Mucosa of stomach (tissue), 1 donor: ENCODE measurements around the gene MEGF10.

Experiments used
- H3K27me3 ChIP-seq: one replicate; pipeline ENCODE4 v1.7.0; 2013; ENCODE audit warnings: mild to moderate bottlenecking, low read length; ENCODE audit not compliant: control insufficient read depth, insufficient read depth
- H3K36me3 ChIP-seq: one replicate; pipeline ENCODE4 v1.7.0; 2013; ENCODE audit warnings: low read length; ENCODE audit not compliant: control insufficient read depth, insufficient read depth
- H3K4me1 ChIP-seq: one replicate; pipeline ENCODE4 v1.7.0; 2013; ENCODE audit warnings: mild to moderate bottlenecking, low read length; ENCODE audit not compliant: control insufficient read depth, insufficient read depth
- H3K4me3 ChIP-seq: one replicate; pipeline ENCODE4 v1.7.0; 2013; ENCODE audit warnings: low read length
- H3K9ac ChIP-seq: one replicate; pipeline ENCODE4 v1.7.0; 2013; ENCODE audit warnings: mild to moderate bottlenecking, low read length, moderate library complexity
- H3K9me3 ChIP-seq: one replicate; pipeline ENCODE4 v1.7.0; 2013; ENCODE audit warnings: mild to moderate bottlenecking, low read length, moderate library complexity; ENCODE audit not compliant: control insufficient read depth
- donor health status: Pancreatic carcinoma.

The MEGF10 gene

DNA sequence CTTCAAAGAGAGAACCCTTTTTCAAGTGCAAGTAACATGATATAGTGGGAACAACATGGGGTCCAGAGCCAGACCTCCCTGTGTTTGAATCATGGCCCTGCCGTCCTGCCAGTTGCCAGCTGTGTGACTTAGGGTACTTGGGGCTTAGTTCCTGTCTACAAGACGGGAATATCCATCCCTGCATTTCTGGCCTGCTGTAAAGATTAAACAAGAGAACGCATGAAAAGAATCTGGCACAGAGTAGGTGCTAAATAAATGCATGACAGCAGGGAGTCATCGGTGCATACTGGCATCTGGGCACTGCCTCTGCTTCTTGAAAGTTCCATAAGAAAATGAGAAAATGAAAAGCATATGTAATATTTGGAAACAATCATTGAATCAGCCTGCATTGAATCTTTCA is 149.0 kb downstream of the MEGF10 start:
- Histone ChIP-seq H3K9me3 (no peaks in the 10 kb centered on the region), H3K4me3 (no peak overlapping the region), H3K36me3 (no peaks in the 10 kb centered on the region), H3K4me1 (no peaks in the 10 kb centered on the region), H3K9ac (no peak overlapping the region), H3K27me3 (no peaks in the 10 kb centered on the region)

DNA sequence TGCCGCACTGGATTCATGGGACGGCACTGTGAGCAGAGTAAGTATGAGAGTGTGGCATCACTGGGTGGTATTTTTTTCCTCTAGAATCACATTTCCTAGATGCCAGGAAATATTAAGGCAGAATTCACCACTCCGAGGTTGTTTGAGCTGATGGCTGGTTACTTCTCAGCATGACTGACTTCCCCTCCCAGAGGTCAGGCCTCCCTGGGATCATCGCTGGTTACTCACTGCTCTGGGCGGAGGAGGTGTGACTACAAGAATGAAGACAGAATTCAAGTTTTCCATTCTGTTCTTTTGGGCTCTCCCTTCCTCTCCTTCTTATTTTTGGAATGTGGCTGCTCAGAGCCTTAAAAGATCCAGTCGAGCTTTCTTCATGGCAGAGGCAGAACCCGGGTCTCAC is 150.2 kb downstream of the MEGF10 start:
- Histone ChIP-seq H3K9me3 (no peaks in the 10 kb centered on the region), H3K36me3 (no peaks in the 10 kb centered on the region), H3K4me1 (no peaks in the 10 kb centered on the region), H3K4me3 (no peak overlapping the region), H3K27me3 (no peaks in the 10 kb centered on the region), H3K9ac (no peak overlapping the region)

GRCh38 chr5:127441799-127442484 is 151.3 kb downstream of the MEGF10 start:
- Histone ChIP-seq H3K9ac (no peak overlapping the region), H3K4me3 (no peak overlapping the region), H3K36me3 (no peaks in the 10 kb centered on the region), H3K4me1 (peaks cover 4% of the 10 kb centered on the region), H3K27me3 (no peaks in the 10 kb centered on the region), H3K9me3 (no peaks in the 10 kb centered on the region)

DNA sequence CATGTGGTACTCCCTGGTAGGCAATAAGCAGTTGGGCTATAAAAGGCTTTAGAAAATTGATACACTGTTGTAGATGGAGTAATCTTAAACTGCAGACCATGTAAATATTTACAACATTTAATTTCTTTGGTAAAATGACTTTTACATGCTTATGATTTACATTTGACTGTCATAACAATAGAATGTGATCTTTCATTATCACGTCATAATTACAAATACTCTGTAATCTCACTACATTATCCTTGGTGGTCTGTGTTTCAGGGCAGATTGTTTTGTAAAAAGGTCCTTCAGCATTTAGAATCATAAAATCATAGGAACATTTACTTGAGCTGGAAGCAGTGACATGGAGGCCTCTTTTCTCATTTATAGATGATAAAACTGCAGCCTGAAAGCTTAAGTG is 153.6 kb downstream of the MEGF10 start:
- H3K27me3 ChIP-seq, result no peaks in the 10 kb centered on the region
- no peaks in the 10 kb centered on the region for H3K36me3 ChIP-seq
- no peak overlapping the region for H3K9ac ChIP-seq
- no peaks in the 10 kb centered on the region for H3K9me3 ChIP-seq
- H3K4me1 ChIP-seq, result peaks cover 6% of the 10 kb centered on the region
- H3K4me3 ChIP-seq, result no peak overlapping the region

DNA sequence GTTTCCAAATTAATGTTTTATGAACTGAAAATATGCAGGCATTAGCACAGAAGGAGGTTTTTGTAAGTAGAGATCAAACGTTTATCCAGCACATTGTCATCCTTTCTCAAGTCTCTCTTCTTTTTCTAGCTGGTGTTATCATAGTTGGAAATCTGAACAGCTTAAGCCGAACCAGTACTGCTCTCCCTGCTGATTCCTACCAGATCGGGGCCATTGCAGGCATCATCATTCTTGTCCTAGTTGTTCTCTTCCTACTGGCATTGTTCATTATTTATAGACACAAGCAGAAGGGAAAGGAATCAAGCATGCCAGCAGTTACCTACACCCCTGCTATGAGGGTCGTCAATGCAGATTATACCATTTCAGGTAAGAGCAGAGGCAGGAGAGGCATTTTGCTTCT is 154.7 kb downstream of the MEGF10 start:
- Histone ChIP-seq H3K36me3 (no peaks in the 10 kb centered on the region), H3K4me1 (peaks cover 6% of the 10 kb centered on the region), H3K9me3 (no peaks in the 10 kb centered on the region), H3K9ac (no peak overlapping the region), H3K27me3 (no peaks in the 10 kb centered on the region), H3K4me3 (no peak overlapping the region)

GRCh38 chr5:127446626-127447025 is 156.0 kb downstream of the MEGF10 start:
- no peak overlapping the region for H3K9ac ChIP-seq
- H3K4me3 ChIP-seq, result no peak overlapping the region
- H3K27me3 ChIP-seq, result no peaks in the 10 kb centered on the region
- H3K9me3 ChIP-seq, result no peaks in the 10 kb centered on the region
- peaks cover 6% of the 10 kb centered on the region for H3K4me1 ChIP-seq
- no peaks in the 10 kb centered on the region for H3K36me3 ChIP-seq

DNA sequence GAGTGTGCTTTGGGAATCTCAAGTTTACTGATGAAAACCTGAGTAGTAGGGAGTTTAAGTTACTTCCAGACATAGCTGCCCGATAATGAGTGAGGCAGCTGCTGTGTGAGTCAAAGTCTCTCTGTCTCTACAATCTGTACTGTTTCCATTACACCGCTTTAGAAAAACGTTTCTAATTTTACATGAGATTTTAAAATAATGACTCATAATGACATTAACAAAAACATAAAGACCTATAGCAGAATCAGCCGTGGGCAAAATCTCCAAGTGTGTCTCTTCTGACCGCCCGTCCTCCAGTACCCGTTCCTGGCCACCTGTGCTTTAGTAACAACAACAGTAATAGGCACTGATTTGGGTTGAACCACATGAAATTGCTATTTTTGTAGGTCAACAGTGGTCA is 157.2 kb downstream of the MEGF10 start:
- H3K27me3 ChIP-seq, result no peaks in the 10 kb centered on the region
- H3K4me3 ChIP-seq, result no peak overlapping the region
- no peak overlapping the region for H3K9ac ChIP-seq
- peaks cover 6% of the 10 kb centered on the region for H3K4me1 ChIP-seq
- no peaks in the 10 kb centered on the region for H3K9me3 ChIP-seq
- H3K36me3 ChIP-seq, result no peaks in the 10 kb centered on the region

DNA sequence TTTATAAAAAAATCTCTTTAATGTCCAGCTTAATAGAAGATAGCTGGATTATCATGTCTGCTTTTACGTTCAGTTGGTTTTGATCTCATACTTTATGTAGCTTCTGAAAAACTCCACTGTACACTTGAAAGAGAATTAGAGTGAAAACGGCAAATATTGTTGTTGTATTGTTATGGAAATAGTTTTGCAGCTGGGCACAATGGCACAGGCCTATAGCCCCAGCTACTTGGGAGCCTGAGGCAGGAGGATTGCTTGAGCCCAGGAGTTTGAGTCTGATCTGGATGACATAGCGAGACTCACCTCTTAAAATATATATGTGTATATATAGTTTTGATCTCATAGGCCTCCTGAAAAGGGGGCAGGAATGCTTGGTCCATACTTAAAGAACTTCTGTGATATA is 159.4 kb downstream of the MEGF10 start:
- H3K36me3 ChIP-seq, result no peaks in the 10 kb centered on the region
- peaks cover 6% of the 10 kb centered on the region for H3K4me1 ChIP-seq

DNA sequence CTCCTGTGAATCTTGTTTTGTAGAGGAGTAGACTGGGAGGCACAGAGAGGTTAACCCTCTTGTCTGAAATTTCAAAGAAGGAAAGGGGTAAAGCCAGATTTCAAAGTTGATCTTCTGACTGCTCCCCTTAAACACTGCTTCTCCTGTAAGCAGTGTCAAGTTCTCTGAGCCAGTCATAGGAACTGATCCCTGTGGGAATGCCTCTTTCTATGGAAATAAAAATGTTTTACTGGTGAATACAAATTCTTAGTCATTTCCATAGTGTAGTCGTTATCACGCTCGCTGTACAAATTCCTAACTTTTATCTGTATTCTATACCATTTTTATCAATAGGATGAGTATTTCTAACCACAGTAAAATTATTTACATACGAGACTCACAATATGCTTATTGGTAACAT is 160.5 kb downstream of the MEGF10 start:
- H3K4me1 ChIP-seq, result peaks cover 6% of the 10 kb centered on the region
- no peaks in the 10 kb centered on the region for H3K9me3 ChIP-seq
- no peaks in the 10 kb centered on the region for H3K27me3 ChIP-seq
- no peak overlapping the region for H3K9ac ChIP-seq
- no peak overlapping the region for H3K4me3 ChIP-seq
- H3K36me3 ChIP-seq, result no peaks in the 10 kb centered on the region

More for the DNA sequence above, 159.4 kb downstream of the MEGF10 start:
- H3K9ac ChIP-seq, result no peak overlapping the region
- H3K4me3 ChIP-seq, result no peak overlapping the region
- H3K27me3 ChIP-seq, result no peaks in the 10 kb centered on the region
- H3K9me3 ChIP-seq, result no peaks in the 10 kb centered on the region

DNA sequence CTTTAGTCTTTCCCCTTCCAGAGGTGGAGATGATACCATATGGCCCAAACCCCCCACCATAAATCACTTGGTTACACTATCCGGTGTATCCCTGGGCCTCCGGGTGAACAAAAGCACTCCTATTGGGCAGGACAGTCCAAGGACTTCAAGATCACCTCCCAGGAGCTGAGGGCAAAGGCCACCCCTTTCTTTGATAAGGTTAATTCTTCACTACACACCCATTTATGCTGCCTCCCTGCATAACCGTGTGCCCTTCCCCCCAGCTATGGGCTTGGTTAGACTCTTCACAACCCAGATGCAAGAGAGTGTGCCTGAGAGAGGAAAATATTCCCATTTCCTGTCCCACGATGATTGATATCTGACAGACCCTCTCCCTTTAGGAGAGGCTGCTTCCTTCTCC is 162.0 kb downstream of the MEGF10 start:
- Histone ChIP-seq H3K4me1 (no peaks in the 10 kb centered on the region), H3K36me3 (no peaks in the 10 kb centered on the region), H3K4me3 (no peak overlapping the region), H3K9me3 (no peaks in the 10 kb centered on the region), H3K27me3 (no peaks in the 10 kb centered on the region), H3K9ac (no peak overlapping the region)

DNA sequence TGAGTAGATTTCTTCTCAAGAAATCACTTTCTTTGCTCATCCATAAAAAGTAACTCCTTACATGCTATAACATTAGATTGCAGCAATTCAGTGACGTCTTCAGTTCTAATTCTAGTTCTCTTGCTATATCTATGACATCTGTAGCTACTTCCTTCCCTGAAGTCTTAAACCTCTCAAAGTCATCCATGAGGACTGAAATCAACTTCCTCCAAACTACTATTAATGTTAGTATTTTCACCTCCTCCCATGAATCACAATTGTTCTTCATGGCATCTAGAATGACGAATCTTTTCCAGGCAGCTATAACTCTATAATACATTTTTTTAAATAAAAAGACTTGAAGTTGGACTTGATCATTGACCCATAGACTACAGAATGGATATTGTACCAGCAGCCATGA is 180.6 kb downstream of the MEGF10 start:
- Histone ChIP-seq H3K4me3 (no peak overlapping the region), H3K9me3 (no peaks in the 10 kb centered on the region), H3K27me3 (no peaks in the 10 kb centered on the region), H3K36me3 (no peaks in the 10 kb centered on the region), H3K4me1 (no peaks in the 10 kb centered on the region), H3K9ac (no peak overlapping the region)

GRCh38 chr5:127472700-127473099 is 182.1 kb downstream of the MEGF10 start:
- Histone ChIP-seq H3K4me3 (no peak overlapping the region), H3K36me3 (no peaks in the 10 kb centered on the region), H3K9ac (no peak overlapping the region), H3K9me3 (no peaks in the 10 kb centered on the region), H3K4me1 (no peaks in the 10 kb centered on the region), H3K27me3 (no peaks in the 10 kb centered on the region)

DNA sequence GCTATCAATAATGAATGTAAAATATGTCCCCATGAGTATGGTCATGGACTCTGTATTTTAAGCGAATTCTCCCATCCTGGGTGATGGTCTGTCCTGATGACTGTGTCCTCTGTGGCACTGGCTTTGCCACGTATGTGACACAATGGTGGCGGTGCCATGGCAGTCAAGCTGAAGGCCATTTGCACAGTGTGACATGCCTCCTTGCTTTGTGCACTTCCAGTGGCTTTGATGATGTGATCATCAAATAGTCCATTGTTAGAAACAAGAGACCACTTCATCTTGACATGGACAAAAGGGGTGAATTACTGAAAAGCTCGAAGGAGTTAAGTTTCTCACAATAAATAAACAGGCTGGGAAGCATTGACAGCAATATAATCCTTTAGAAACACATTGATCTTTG is 195.9 kb downstream of the MEGF10 start:
- Histone ChIP-seq H3K36me3 (no peaks in the 10 kb centered on the region), H3K27me3 (no peaks in the 10 kb centered on the region), H3K9ac (no peak overlapping the region), H3K4me3 (no peak overlapping the region), H3K4me1 (no peaks in the 10 kb centered on the region), H3K9me3 (no peaks in the 10 kb centered on the region)
